ENCODE measurements around the gene TPM4. TPM values are rescaled to one million over a fixed set of nuclear protein-coding genes. Genes with fewer than 3 reads are reported as not detected.

Gene TPM4
- total and polyA plus RNA-seq, 2 of the 8 experiments (the other 6 are each of a cell fraction or from before 2014, with no cell fraction given): 160 to 359 TPM

GRCh38 chr19:16067205-16067938, 8.9 kb upstream of the TPM4 start (continued):
- no peak for TF ChIP-seq YY1 (IDR thresholded peaks at IDR 0.05; ENCODE audit: low read depth, low read length)
- TF ChIP-seq CBX8 (IDR thresholded peaks at IDR 0.05; ENCODE audit: borderline replicate concordance, low read depth, low read length): no peak
- TF ChIP-seq SUZ12 (IDR thresholded peaks at IDR 0.05; ENCODE audit: low read length): no peak
- no peak for TF ChIP-seq HDAC6 (IDR thresholded peaks at IDR 0.05; ENCODE audit: low read depth, low read length)
- no peak for TF ChIP-seq SP4 (IDR thresholded peaks at IDR 0.05; ENCODE audit: low read length)
